Spleen (tissue), 7 donors: ENCODE data around the gene NAALADL2.

ENCODE experiments used
- POLR2A ChIP-seq, 3 donors: fragments of 450-650 bp; IDR thresholded peaks; one replicate each; pipeline ENCODE4 v1.5.1; 2017; ENCODE audit warnings: antibody characterized with exemption in 3 of 3, mild to moderate bottlenecking in 1 of 3
- POLR2AphosphoS5 ChIP-seq, 3 donors: sonication (generic); formaldehyde crosslinking; IDR thresholded peaks; one replicate each; pipeline ENCODE4 v1.5.1; 2017; ENCODE audit warnings: antibody characterized with exemption in 3 of 3
- TF ChIP-seq, protein P1 (sequence below), 11 experiments: fragments of 200-600 bp in 7 of 11; fragments of 450-650 bp in 4 of 11; sonication (generic) in 4 of 11; IDR thresholded peaks in 8 of 11; conservative IDR thresholded peaks in 3 of 11; 1 replicate in 7 of 11; 2 replicates in 4 of 11; pipeline versions ENCODE4 v1.4.0 to v1.8.0; 2016 to 2021; ENCODE audit warnings: antibody characterized with exemption in 11 of 11, inconsistent platforms in 4 of 11, mild to moderate bottlenecking in 1 of 11
- donor health status: DM: no; HTN: no; CAD: no; lungs with moderate emphysema.
- donor health status: DM: no; HTN: no; CAD: no.
- donor health status: DM: no; HTN: no; CAD: no.

DNA sequence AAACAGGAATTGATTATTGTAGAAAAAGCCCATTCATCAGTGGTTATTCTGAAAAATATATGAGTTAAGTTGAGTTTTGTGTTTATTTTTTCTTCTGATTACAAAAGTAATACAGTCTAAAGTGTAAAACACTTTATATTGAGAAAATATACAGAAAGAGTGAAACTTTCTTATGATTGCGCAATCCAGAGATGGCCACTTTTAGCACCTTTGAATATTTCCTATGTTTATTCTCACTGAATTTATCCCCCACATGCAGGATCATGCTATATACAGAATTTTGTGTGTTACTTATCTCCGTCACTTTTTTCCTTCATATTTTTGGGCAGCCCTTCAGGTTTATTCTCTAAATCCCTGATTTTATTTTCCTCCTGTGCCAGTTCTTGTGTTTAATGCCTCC lies 285.2 kb downstream of the NAALADL2 start:
- TF ChIP-seq, protein P1, sequence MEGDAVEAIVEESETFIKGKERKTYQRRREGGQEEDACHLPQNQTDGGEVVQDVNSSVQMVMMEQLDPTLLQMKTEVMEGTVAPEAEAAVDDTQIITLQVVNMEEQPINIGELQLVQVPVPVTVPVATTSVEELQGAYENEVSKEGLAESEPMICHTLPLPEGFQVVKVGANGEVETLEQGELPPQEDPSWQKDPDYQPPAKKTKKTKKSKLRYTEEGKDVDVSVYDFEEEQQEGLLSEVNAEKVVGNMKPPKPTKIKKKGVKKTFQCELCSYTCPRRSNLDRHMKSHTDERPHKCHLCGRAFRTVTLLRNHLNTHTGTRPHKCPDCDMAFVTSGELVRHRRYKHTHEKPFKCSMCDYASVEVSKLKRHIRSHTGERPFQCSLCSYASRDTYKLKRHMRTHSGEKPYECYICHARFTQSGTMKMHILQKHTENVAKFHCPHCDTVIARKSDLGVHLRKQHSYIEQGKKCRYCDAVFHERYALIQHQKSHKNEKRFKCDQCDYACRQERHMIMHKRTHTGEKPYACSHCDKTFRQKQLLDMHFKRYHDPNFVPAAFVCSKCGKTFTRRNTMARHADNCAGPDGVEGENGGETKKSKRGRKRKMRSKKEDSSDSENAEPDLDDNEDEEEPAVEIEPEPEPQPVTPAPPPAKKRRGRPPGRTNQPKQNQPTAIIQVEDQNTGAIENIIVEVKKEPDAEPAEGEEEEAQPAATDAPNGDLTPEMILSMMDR (IDR thresholded peaks at IDR 0.05 in 8 of 11, conservative IDR thresholded peaks at IDR 0.05 in 3 of 11) = no peak
- TF ChIP-seq POLR2A (IDR thresholded peaks at IDR 0.05) = no peak
- TF ChIP-seq POLR2AphosphoS5 (IDR thresholded peaks at IDR 0.05) = no peak
